Gastroesophageal sphincter (tissue), 3 donors: Measurements from ENCODE around the gene CACNA1C.

Source experiments
- CTCF ChIP-seq, 4 experiments: fragments of 200-600 bp in 2 of 4; fragments of 450-650 bp in 2 of 4; sonication (generic) in 1 of 4; IDR thresholded peaks; one replicate each; pipeline ENCODE4 v1.5.1; 2017 to 2019; ENCODE audit warnings: antibody characterized with exemption in 4 of 4, mild to moderate bottlenecking in 2 of 4, moderate library complexity in 2 of 4
- EP300 ChIP-seq: sonication (generic); formaldehyde crosslinking; IDR thresholded peaks from one replicate; pipeline ENCODE4 v1.6.1; 2017; ENCODE audit warnings: antibody characterized with exemption, mild to moderate bottlenecking
- POLR2A ChIP-seq, 2 donors: fragments of 450-650 bp; IDR thresholded peaks; one replicate each; pipeline ENCODE4 v1.6.1; 2017; ENCODE audit warnings: antibody characterized with exemption in 2 of 2, mild to moderate bottlenecking in 2 of 2, moderate library complexity in 1 of 2
- POLR2AphosphoS5 ChIP-seq: sonication (generic); formaldehyde crosslinking; IDR thresholded peaks from one replicate; pipeline ENCODE4 v1.6.1; 2017; ENCODE audit warnings: antibody characterized with exemption

GRCh38 chr12:2051700-2052621 lies 826 bp upstream of the CACNA1C start:
- TF ChIP-seq CTCF (IDR thresholded peaks at IDR 0.05) (peak in 1 of 4 experiments; percentile 45), EP300 (no peak), POLR2A (IDR thresholded peaks at IDR 0.05) (no peak), POLR2AphosphoS5 (no peak)
